Fibroblast of the aortic adventitia (primary cell): Measurements from ENCODE around the gene PARD3B. TPM values are rescaled to one million over a fixed set of nuclear protein-coding genes. Genes with fewer than 3 reads are reported as not detected.

ENCODE experiments used
- DNase-seq: peaks from one replicate; pipeline ENCODE4 v3.0.0-alpha.2; 2010; ENCODE audit warnings: low read depth
- H3K4me3 ChIP-seq: 2 replicates; pipeline ENCODE4 v1.5.1; 2011; ENCODE audit warnings: low read depth, mild to moderate bottlenecking, control low read depth, low read length, moderate library complexity
- total RNA-seq: library from RNA; depleted of rRNA; stranded (reverse); fragments of >200 nt; gene quantifications from 2 replicates; pipeline ENCODE4 v1.2.3, GENCODE V29; 2012; ENCODE audit warnings: low replicate concordance
- TF ChIP-seq, protein P1 (sequence below): IDR thresholded peaks from 2 replicates; pipeline ENCODE4 v1.5.1; 2011; ENCODE audit warnings: mild to moderate bottlenecking, low read length, control low read depth, inconsistent platforms; ENCODE audit not compliant: insufficient read depth

Gene PARD3B
- total RNA-seq, 1 donor: 15.9 TPM

DNA sequence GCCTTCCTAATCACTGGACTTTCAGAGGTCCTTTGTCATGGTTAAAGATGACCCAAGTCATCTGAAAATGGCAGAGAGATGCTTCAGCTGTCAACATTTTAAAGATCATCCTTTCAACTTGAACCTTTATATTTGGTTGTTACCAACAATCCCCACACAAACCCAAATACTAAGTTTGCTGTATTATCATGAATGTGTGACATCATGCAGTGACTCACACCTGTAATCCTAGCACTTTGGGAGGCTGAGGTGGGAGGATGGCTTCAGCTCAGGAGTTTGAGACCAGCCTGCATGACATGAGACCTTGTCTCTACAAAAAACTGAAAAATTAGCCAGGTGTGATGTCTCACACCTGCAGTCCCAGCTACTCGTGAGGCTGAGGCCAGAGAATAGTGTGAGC lies 1081.8 kb downstream of the PARD3B start:
- TF ChIP-seq, protein P1, sequence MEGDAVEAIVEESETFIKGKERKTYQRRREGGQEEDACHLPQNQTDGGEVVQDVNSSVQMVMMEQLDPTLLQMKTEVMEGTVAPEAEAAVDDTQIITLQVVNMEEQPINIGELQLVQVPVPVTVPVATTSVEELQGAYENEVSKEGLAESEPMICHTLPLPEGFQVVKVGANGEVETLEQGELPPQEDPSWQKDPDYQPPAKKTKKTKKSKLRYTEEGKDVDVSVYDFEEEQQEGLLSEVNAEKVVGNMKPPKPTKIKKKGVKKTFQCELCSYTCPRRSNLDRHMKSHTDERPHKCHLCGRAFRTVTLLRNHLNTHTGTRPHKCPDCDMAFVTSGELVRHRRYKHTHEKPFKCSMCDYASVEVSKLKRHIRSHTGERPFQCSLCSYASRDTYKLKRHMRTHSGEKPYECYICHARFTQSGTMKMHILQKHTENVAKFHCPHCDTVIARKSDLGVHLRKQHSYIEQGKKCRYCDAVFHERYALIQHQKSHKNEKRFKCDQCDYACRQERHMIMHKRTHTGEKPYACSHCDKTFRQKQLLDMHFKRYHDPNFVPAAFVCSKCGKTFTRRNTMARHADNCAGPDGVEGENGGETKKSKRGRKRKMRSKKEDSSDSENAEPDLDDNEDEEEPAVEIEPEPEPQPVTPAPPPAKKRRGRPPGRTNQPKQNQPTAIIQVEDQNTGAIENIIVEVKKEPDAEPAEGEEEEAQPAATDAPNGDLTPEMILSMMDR: no peak

DNA sequence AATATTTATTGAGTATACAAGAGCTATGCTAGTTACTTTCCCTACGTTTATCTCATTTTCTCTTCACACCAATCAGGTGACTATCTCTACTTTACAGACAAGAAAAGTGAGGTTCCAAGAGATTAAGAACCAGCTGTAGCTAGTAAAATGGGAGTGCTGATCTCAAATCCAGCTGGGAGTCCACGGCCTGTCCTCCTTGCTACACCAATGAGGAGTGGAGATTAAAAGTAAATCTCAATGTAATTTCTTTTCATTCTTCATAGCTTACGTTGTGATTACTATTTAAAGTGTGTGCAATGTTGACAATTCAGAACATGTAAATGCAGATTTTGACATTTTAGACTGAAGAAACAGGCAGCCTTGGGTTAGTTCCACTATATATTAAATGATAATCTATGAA lies 1083.1 kb downstream of the PARD3B start:
- no peak overlapping the region for H3K4me3 ChIP-seq
- DNase-seq: no peak
- TF ChIP-seq, protein P1: no peak

More for the DNA sequence above, 1081.8 kb downstream of the PARD3B start:
- H3K4me3 ChIP-seq: no peak overlapping the region
- no peak for DNase-seq

DNA sequence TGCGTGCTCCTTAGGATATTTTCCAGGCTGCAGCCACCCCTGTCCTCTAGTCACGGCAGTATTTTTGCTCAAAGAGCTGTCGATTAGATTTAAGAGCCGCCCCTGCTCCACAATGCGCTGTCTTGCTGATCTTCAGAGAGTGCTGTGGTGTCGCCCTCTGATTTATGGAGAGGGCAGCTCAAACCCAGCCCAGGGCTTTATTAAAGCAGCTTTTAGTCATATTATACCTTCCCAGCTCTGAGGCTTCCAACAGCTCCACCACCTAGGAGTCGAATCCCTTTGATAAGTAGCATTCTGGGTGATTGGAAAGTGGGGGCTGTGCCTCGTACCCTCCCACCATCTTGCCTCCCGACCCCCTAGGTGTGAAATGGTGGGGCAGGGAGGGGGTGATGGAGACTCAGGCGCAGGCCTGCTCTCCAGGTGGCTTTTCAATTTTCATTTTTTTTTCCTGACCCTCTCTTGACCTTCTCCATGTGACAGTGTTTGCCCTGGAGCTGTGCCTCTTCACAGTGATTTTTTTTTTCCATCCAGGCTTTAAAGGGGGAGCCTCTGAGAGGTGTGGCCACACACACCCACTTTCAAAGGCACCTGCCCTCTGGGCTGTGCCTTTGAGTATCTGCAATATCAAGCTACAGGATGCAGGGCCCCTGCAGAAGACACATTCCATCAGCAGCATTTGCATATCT lies 1084.0 kb downstream of the PARD3B start:
- no peak overlapping the region for H3K4me3 ChIP-seq
- no peak for DNase-seq
- TF ChIP-seq, protein P1: no peak

DNA sequence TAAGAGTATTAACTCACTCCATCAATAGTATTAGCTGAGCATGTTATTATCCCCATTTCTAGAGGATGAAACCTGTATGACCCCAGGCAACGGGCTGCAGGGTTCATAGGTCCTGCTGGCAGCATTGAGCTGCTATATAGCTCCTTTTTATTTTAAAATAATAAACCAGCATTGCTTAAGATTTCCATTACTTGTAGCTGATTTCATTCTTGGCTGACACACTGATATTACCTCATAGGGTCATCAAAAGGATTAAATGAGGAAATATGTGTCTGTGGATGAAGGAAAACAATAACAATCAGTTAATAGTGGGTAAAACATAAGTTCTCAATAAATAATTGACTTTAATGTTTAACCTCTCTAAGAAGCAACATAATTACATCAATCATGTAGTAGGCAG lies 1088.7 kb downstream of the PARD3B start:
- H3K4me3 ChIP-seq: no peak overlapping the region
- peak; percentile 28 for DNase-seq
- TF ChIP-seq, protein P1: no peak

DNA sequence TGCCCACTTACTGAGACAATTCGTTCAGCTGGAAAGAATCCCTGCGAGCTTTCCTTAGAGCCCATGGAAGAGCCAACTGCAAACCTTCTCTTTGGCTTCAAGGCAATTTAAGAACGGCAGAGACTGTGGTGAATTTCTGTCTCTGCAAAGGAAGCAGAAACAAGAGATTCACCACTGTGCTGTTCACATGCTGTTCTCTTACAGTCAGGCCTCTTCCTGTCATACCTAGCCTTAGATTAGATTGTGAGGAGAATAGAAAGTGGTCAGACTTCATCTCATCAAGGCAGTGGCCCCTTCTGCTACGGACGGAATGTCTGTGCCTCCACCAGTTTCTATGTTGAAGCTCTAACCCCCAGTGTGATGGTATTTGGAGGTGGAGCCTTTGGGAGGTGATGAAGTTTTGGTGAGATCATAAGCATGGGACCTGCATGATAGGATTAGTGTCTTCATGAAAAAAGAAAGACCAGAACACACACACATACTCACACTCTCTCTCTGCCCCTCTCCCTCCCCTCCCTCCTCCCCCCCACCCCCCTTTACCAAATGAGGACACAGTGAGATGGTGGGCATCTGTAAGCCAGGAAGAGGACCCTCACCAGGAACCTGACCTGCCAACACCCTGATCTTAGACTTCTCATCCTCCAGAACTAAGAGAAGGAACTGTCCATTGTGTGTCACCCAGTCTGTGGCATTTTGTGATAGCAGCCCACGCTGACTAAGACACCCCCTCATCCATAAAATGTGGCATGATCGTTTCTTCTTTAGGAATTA lies 1091.5 kb downstream of the PARD3B start:
- TF ChIP-seq, protein P1: no peak
- DNase-seq: no peak
- no peak overlapping the region for H3K4me3 ChIP-seq

DNA sequence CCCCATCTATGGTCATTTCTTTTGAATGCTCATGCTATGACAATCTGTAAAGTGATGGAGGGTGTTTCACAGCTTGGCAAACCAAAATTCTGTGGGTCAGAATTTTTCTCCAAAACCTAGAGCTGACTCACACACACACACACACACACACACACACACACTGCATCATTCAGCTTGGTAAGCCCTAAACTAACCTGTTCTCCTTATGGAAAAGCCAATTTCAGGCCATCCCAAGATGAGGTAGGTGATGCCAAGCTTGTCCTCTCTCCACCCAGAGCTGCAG lies 1092.0 kb downstream of the PARD3B start:
- no peak overlapping the region for H3K4me3 ChIP-seq
- TF ChIP-seq, protein P1: no peak
- DNase-seq: no peak
